Gastrocnemius medialis (tissue), 4 donors: ENCODE data around the gene CHD8. TPM values are rescaled to one million over a fixed set of nuclear protein-coding genes. Genes with fewer than 3 reads are reported as not detected.

Experiments
- ATAC-seq, 2 donors: fragments of 150-250 bp; one replicate each; pipeline ENCODE4 v1.9.1; 2016
- DNase-seq, 2 donors: peaks; one replicate each; pipeline ENCODE4 v3.0.0-alpha.2; 2019
- H3K27ac ChIP-seq, 4 donors: fragments of 200-600 bp; sonication (generic); 1 replicate in 1 of 4; 2 replicates in 3 of 4; pipeline ENCODE4 v1.5.1; 2016 to 2018; ENCODE audit warnings: mild to moderate bottlenecking in 2 of 4, moderate library complexity in 1 of 4
- H3K27me3 ChIP-seq, 3 donors: fragments of 200-600 bp; sonication (generic) in 2 of 3; 1 replicate in 1 of 3; 2 replicates in 2 of 3; pipeline versions ENCODE4 v1.5.1 to v1.6.0; 2016 to 2019; ENCODE audit warnings: mild to moderate bottlenecking in 1 of 3, moderate library complexity in 1 of 3
- H3K36me3 ChIP-seq, 2 donors: fragments of 200-600 bp; sonication (generic) in 1 of 2; one replicate each; pipeline ENCODE4 v1.5.1; 2017 to 2018
- H3K4me1 ChIP-seq, 2 donors: fragments of 200-600 bp; sonication (generic) in 1 of 2; one replicate each; pipeline ENCODE4 v1.5.1; 2016 to 2017; ENCODE audit warnings: mild to moderate bottlenecking in 2 of 2
- H3K4me3 ChIP-seq, 4 donors: fragments of 200-600 bp; sonication (generic) in 3 of 4; 1 replicate in 1 of 4; 2 replicates in 3 of 4; pipeline ENCODE4 v1.5.1; 2016 to 2019; ENCODE audit warnings: mild to moderate bottlenecking in 2 of 4
- H3K9me3 ChIP-seq, 3 donors: fragments of 200-600 bp; sonication (generic) in 2 of 3; 1 replicate in 1 of 3; 2 replicates in 2 of 3; pipeline ENCODE4 v1.5.1; 2016 to 2019
- POLR2A ChIP-seq, 2 donors: fragments of 450-650 bp; IDR thresholded peaks; one replicate each; pipeline ENCODE4 v1.6.1; 2017; ENCODE audit warnings: antibody characterized with exemption in 2 of 2, mild to moderate bottlenecking in 2 of 2, moderate library complexity in 2 of 2
- in situ Hi-C, 4 donors: fragments of 200-750 bp; cut with MboI; loops; one replicate each; pipeline versions ENCODE4 v1.15.0 to v1.8.0; 2017; ENCODE audit warnings: low sequenced_read_pairs in 4 of 4
- intact Hi-C: fragments of 100-400 bp; cut with DNase I; formaldehyde crosslinking; loops from one replicate; pipeline ENCODE4 v1.15.1; 2023; ENCODE audit warnings: low total_unique reads
- total RNA-seq, 4 donors: library from RNA; depleted of rRNA; stranded (reverse); fragments of >200 nt; gene quantifications; one replicate each; pipeline versions ENCODE4 v1.1.0 to v1.2.3, GENCODE V29; 2016
- TF ChIP-seq, protein P1 (sequence below), 5 experiments: fragments of 450-650 bp in 3 of 5; fragments of 200-600 bp in 2 of 5; sonication (generic) in 2 of 5; IDR thresholded peaks in 4 of 5; conservative IDR thresholded peaks in 1 of 5; 1 replicate in 4 of 5; 2 replicates in 1 of 5; pipeline ENCODE4 v1.5.1; 2016 to 2019; ENCODE audit warnings: antibody characterized with exemption in 5 of 5, mild to moderate bottlenecking in 3 of 5, moderate library complexity in 3 of 5

CHD8 gene, protein sequence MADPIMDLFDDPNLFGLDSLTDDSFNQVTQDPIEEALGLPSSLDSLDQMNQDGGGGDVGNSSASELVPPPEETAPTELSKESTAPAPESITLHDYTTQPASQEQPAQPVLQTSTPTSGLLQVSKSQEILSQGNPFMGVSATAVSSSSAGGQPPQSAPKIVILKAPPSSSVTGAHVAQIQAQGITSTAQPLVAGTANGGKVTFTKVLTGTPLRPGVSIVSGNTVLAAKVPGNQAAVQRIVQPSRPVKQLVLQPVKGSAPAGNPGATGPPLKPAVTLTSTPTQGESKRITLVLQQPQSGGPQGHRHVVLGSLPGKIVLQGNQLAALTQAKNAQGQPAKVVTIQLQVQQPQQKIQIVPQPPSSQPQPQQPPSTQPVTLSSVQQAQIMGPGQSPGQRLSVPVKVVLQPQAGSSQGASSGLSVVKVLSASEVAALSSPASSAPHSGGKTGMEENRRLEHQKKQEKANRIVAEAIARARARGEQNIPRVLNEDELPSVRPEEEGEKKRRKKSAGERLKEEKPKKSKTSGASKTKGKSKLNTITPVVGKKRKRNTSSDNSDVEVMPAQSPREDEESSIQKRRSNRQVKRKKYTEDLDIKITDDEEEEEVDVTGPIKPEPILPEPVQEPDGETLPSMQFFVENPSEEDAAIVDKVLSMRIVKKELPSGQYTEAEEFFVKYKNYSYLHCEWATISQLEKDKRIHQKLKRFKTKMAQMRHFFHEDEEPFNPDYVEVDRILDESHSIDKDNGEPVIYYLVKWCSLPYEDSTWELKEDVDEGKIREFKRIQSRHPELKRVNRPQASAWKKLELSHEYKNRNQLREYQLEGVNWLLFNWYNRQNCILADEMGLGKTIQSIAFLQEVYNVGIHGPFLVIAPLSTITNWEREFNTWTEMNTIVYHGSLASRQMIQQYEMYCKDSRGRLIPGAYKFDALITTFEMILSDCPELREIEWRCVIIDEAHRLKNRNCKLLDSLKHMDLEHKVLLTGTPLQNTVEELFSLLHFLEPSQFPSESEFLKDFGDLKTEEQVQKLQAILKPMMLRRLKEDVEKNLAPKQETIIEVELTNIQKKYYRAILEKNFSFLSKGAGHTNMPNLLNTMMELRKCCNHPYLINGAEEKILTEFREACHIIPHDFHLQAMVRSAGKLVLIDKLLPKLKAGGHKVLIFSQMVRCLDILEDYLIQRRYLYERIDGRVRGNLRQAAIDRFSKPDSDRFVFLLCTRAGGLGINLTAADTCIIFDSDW (N-terminal part only)
- total RNA-seq, result 10 to 100 TPM; 23.8 to 49.5 (median 37.6) TPM

DNA sequence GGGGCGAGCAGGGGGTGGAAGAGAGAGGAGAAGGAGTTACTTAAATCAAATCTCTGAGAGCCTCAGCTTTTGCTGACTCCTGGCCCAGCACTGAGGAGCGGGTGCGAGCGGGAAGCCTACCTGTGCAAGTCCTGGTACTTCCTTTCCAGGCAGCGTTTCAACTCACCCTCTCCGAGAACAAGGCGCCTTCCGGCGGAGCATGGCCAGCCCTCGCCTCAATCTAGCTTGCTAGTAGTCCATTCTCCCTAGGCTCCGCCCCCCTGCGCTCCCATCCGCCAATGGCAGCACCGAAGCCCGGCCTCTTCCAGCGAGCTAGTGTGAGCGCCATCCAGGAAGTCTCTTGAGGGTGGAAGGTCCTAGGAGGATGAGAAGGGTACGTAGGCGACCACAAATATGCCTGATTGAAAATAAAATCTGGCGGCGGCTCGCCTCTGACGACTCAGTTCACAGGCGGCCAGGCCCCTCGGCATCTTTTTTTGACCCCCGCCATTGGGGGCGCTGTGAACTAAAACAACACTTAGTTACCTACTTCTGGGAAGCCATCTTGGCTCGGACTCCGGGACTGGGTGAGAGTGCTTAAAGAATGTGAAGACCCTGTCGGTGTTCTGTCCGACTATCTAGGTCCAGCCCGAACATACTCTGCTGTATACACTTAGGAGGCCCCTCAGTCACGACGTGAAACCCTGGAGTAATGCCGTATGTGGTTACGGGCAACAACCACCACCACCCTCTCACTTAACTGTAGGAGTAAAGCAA lies at the start of gene CHD8:
Gene CHD8 (minus strand): TSS at position 212 of the 756 bp plus-strand sequence. CDS start 24,480 bp downstream, outside the sequence.
- ATAC-seq (peak; percentile 98 to 99), DNase-seq (peak; percentile 99 to 100)
- TF ChIP-seq, protein P1, sequence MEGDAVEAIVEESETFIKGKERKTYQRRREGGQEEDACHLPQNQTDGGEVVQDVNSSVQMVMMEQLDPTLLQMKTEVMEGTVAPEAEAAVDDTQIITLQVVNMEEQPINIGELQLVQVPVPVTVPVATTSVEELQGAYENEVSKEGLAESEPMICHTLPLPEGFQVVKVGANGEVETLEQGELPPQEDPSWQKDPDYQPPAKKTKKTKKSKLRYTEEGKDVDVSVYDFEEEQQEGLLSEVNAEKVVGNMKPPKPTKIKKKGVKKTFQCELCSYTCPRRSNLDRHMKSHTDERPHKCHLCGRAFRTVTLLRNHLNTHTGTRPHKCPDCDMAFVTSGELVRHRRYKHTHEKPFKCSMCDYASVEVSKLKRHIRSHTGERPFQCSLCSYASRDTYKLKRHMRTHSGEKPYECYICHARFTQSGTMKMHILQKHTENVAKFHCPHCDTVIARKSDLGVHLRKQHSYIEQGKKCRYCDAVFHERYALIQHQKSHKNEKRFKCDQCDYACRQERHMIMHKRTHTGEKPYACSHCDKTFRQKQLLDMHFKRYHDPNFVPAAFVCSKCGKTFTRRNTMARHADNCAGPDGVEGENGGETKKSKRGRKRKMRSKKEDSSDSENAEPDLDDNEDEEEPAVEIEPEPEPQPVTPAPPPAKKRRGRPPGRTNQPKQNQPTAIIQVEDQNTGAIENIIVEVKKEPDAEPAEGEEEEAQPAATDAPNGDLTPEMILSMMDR (IDR thresholded peaks at IDR 0.05 in 4 of 5, conservative IDR thresholded peaks at IDR 0.05 in 1 of 5), result peak; percentile 41 to 61 (median 54)
- peak; percentile 27 to 58 for TF ChIP-seq POLR2A (IDR thresholded peaks at IDR 0.05)
- peak within 1 kb of the TSS; percentile 68 to 97 (median 92) for H3K4me3 ChIP-seq
- H3K27ac ChIP-seq, result peak within 1 kb of the TSS; percentile 88 to 98 (median 94)
- no peaks in the 10 kb centered on the region for H3K27me3 ChIP-seq
- H3K4me1 ChIP-seq, result peaks cover 12 to 15% of the 10 kb centered on the region in 2 donors
- no peaks in the 10 kb centered on the region for H3K9me3 ChIP-seq
- H3K36me3 ChIP-seq, result peaks cover 0 to 17% of the 10 kb centered on the region in 2 donors
- in situ Hi-C loops (no loop called here), intact Hi-C loops (loop anchor here (1.0 to 10.0 kb wide), 6 partner anchors 19 to 771 kb away; partner anchors contain the start of genes ANG, METTL3, RNASE4 and TOX4)

DNA sequence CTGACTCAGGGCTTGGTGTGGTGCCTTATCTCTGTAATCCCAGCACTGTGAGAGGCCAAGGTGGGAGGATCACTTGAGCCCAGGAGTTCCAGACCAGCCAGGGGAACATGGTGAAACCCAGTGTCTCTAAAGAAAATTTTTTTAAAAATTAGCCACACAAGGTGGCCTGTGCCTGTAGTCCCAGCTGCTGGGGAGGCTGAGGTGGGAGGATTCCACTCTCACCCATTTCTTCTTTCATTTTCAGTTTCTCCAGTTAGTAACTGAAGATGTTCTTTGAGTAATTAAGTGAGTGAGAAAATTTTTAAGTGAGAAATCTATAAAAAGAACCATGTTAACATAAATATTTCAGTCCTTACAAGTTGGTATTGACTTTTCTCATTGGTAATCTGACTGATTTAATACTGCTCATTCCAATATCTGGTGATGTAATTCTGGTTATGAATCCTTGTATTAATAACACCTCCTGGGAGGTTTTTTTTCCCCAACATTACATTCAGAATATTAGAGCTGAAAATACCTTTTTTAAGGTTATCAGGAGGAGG lies 49.2 kb upstream of the CHD8 start:
- H3K4me3 ChIP-seq, result no peak overlapping the region
- no peaks in the 10 kb centered on the region for H3K9me3 ChIP-seq
- H3K4me1 ChIP-seq, result peaks cover 11 to 12% of the 10 kb centered on the region in 2 donors
- ATAC-seq (no peak), DNase-seq (no peak)
- H3K27ac ChIP-seq, result no peak overlapping the region
- in situ Hi-C loops, result no loop called here
- no peaks in the 10 kb centered on the region for H3K27me3 ChIP-seq
- H3K36me3 ChIP-seq, result peaks cover 0 to 50% of the 10 kb centered on the region in 2 donors
- intact Hi-C loops, result no loop called here
- no peak for TF ChIP-seq POLR2A (IDR thresholded peaks at IDR 0.05)
- TF ChIP-seq, protein P1 (IDR thresholded peaks at IDR 0.05 in 4 of 5, conservative IDR thresholded peaks at IDR 0.05 in 1 of 5), result no peak

DNA sequence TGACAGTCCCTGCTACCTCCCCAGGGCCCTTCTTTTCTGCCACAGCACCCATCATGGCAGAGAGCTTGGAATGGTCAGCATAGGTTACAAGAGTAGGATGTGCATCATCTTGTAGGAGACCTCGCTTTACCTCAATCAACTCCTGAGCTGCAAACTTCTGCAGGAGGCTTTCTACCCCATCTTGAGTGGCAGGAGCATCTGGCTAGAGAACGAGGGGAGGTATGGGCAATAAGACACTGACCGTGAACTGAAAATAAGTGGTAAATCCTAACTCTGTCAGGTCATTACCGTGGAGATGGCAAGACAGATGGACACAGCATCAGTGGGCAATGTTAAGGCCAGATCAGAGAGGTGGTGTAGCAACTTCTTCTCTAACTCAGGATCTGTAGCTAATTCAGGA lies 47.5 kb upstream of the CHD8 start:
- Histone ChIP-seq H3K36me3 (peaks cover 0 to 65% of the 10 kb centered on the region in 2 donors), H3K27ac (no peak overlapping the region), H3K27me3 (no peaks in the 10 kb centered on the region), H3K4me3 (no peak overlapping the region), H3K9me3 (no peaks in the 10 kb centered on the region), H3K4me1 (no peaks in the 10 kb centered on the region)
- DNase-seq (no peak), ATAC-seq (no peak)
- intact Hi-C loops, result no loop called here
- in situ Hi-C loops, result loop anchor here in 1 of 4 donors (5.0 kb wide), 1 partner anchor 54 kb away; no protein-coding TSS in a partner anchor
- TF ChIP-seq POLR2A (IDR thresholded peaks at IDR 0.05), result no peak
- TF ChIP-seq, protein P1 (IDR thresholded peaks at IDR 0.05 in 4 of 5, conservative IDR thresholded peaks at IDR 0.05 in 1 of 5), result no peak
